Heart right ventricle (tissue), 16 donors: ENCODE measurements around the gene TTR. TPM values are rescaled to one million over a fixed set of nuclear protein-coding genes. Genes with fewer than 3 reads are reported as not detected.

Experiments used
- ATAC-seq, 8 donors: fragments of 200-7000 bp; cut with Tn5 transposase; one replicate each; pipeline ENCODE4 v1.9.1; 2020; ENCODE audit warnings: mild to moderate bottlenecking in 8 of 8, moderate library complexity in 8 of 8, moderate number of reproducible peaks in 1 of 8
- DNase-seq, 2 donors: peaks; one replicate each; pipeline ENCODE4 v3.0.0-alpha.2; 2020
- H3K27ac ChIP-seq, 10 donors: fragments of 200-600 bp; sonication (generic) in 2 of 10; one replicate each; pipeline versions ENCODE4 v1.5.0 to v1.8.0; 2020 to 2022; ENCODE audit warnings: mild to moderate bottlenecking in 3 of 10
- H3K27me3 ChIP-seq, 7 donors: fragments of 200-600 bp; one replicate each; pipeline ENCODE4 v1.8.0; 2021 to 2022; ENCODE audit warnings: mild to moderate bottlenecking in 2 of 7
- H3K36me3 ChIP-seq, 9 donors: fragments of 200-600 bp; sonication (generic) in 1 of 9; one replicate each; pipeline versions ENCODE4 v1.5.0 to v1.8.0; 2020 to 2022; ENCODE audit warnings: mild to moderate bottlenecking in 2 of 9
- H3K4me1 ChIP-seq, 9 donors: fragments of 200-600 bp; sonication (generic) in 1 of 9; one replicate each; pipeline versions ENCODE4 v1.5.0 to v1.8.0; 2020 to 2022; ENCODE audit warnings: mild to moderate bottlenecking in 4 of 9
- H3K4me3 ChIP-seq, 10 donors: fragments of 200-600 bp; sonication (generic) in 2 of 10; one replicate each; pipeline versions ENCODE4 v1.5.0 to v1.8.0; 2020 to 2022; ENCODE audit warnings: mild to moderate bottlenecking in 7 of 10, moderate library complexity in 2 of 10
- H3K9me3 ChIP-seq, 11 donors: fragments of 200-600 bp in 10 of 11; sonication (generic) in 2 of 11; one replicate each; pipeline versions ENCODE4 v1.5.0 to v1.8.0; 2013 to 2022; ENCODE audit warnings: mild to moderate bottlenecking in 2 of 11, control low read depth in 1 of 11, moderate library complexity in 1 of 11
- CTCF ChIP-seq, 9 donors: fragments of 200-600 bp; sonication (generic) in 2 of 9; IDR thresholded peaks; one replicate each; pipeline versions ENCODE4 v1.5.0 to v1.8.0; 2021 to 2022; ENCODE audit warnings: antibody characterized with exemption in 9 of 9, mild to moderate bottlenecking in 5 of 9, moderate library complexity in 1 of 9
- WGBS, 2 donors: extraction: QIAGEN DNeasy Blood & Tissue Kit; methylation state at CpG; one replicate each; pipeline ENCODE4 v1.1.7; 2013; ENCODE audit warnings: inconsistent platforms in 1 of 2; 5-methylcytosine and 5-hydroxymethylcytosine counted together
- intact Hi-C, 10 donors: fragments of 100-400 bp; cut with DNase I; formaldehyde crosslinking; loops; one replicate each; pipeline versions ENCODE4 v1.11.1 to v1.14.2; 2022
- polyA plus RNA-seq, 2 donors: library from polyadenylated mRNA; stranded (reverse); fragments of 200-250 nt; gene quantifications; one replicate each; pipeline ENCODE4 v1.2.3, GENCODE V29; 2013
- total RNA-seq, 10 donors: library from RNA; stranded (reverse); fragmentation: NEBNext Ultra II Directional in 3 of 10; extraction: Animal tissue kit (Norgen Biotek cat#: 25700) in 3 of 10; gene quantifications; one replicate each; pipeline versions ENCODE4 v1.2.1 to v1.2.4, GENCODE V29; 2021 to 2023
- donor health status: Arrhythmogenic right ventricular cardiomyopathy.
- donor health status: ischemic (EF 13 %, LVEDD 7.1; RV severe dilation, severe dysfunction).
- donor health status: healthy with polysubstance abuse.
- donor health status: DM: no; HTN: yes; CAD: no.
- donor health status: DM: no; HTN: no; CAD: no.
- donor health status: ischemic (EF 25% LVEDD 6.9; RV normal size, moderate dysfunction).
- donor health status: ischemic (EF 25% LVEDD 5.7; RV mildly dilated, moderate dysfunction).
- donor health status: healthy.
- donor health status: DM: yes; HTN: yes; CAD: no.
- donor health status: Ischemic cardiomyopathy.
- donor health status: ischemic (EF 35%, LVEDD 5.7; RV mildly dilated, moderate dysfunction).
- donor health status: nonischemic (EF 11% LVEDD 7.7; RV severe dilation, severe dysfunction).
- donor health status: DM: yes; HTN: yes; CAD: no.
- donor health status: PGD.
- donor health status: ischemic (EF 29% LVEDD 5.4; RV normal size, mild dysfunction).
- donor health status: nonischemic (EF 23%, LVEDD 6.1; RV moderate dilation, normal function).

The TTR gene
- total and polyA plus RNA-seq, 12 donors, result 0.46 to 1.6 TPM; not detected in 10

GRCh38 chr18:31557446-31557845, 34.2 kb upstream of the TTR start:
- H3K27me3 ChIP-seq, result peaks cover 0 to 17% (median 0%) of the 10 kb centered on the region in 7 donors
- no peaks in the 10 kb centered on the region for H3K9me3 ChIP-seq
- WGBS, 2 donors, result 98% methylated on average over 3 of the region's 3 CpGs
- no peaks in the 10 kb centered on the region for H3K4me1 ChIP-seq
- intact Hi-C loops, result loop anchor here in 9 of 10 donors (2.0 to 10.0 kb wide), 10 partner anchors 67 to 563 kb away; no protein-coding TSS in a partner anchor
- H3K27ac ChIP-seq, result no peak overlapping the region
- no peak for ATAC-seq
- H3K36me3 ChIP-seq, result no peaks in the 10 kb centered on the region
- no peak overlapping the region for H3K4me3 ChIP-seq
- no peak for DNase-seq
- no peak for TF ChIP-seq CTCF (IDR thresholded peaks at IDR 0.05)

GRCh38 chr18:31558567-31558966, 33.1 kb upstream of the TTR start:
- H3K27me3 ChIP-seq, result peaks cover 0 to 13% (median 0%) of the 10 kb centered on the region in 7 donors
- H3K4me1 ChIP-seq, result peaks cover 0 to 4% (median 0%) of the 10 kb centered on the region in 9 donors
- no peaks in the 10 kb centered on the region for H3K9me3 ChIP-seq
- H3K27ac ChIP-seq, result no peak overlapping the region
- intact Hi-C loops, result loop anchor here in 9 of 10 donors (5.0 to 10.0 kb wide), 9 partner anchors 66 to 564 kb away; no protein-coding TSS in a partner anchor
- TF ChIP-seq CTCF (IDR thresholded peaks at IDR 0.05), result no peak
- H3K4me3 ChIP-seq, result no peak overlapping the region
- ATAC-seq, result no peak
- DNase-seq, result no peak
- WGBS, 2 donors, result 77 to 85% methylated on average over 9 of the region's 9 CpGs
- H3K36me3 ChIP-seq, result no peaks in the 10 kb centered on the region

GRCh38 chr18:31562726-31563125, 29.0 kb upstream of the TTR start:
- no peak for ATAC-seq
- no peak for DNase-seq
- Histone ChIP-seq H3K36me3 (no peaks in the 10 kb centered on the region), H3K4me1 (peaks cover 0 to 4% (median 0%) of the 10 kb centered on the region in 9 donors), H3K9me3 (no peaks in the 10 kb centered on the region), H3K4me3 (no peak overlapping the region), H3K27me3 (peaks cover 0 to 11% (median 0%) of the 10 kb centered on the region in 7 donors), H3K27ac (no peak overlapping the region)
- intact Hi-C loops, result no loop called here
- WGBS, 2 donors, result 27 to 29% methylated on average over 4 of the region's 4 CpGs
- TF ChIP-seq CTCF (IDR thresholded peaks at IDR 0.05), result no peak

- no peak for ATAC-seq
- H3K27ac ChIP-seq, result no peak overlapping the region
- peak in 4 of 9 donors; percentile 11 to 41 (median 28) for TF ChIP-seq CTCF (IDR thresholded peaks at IDR 0.05)
- 0 to 3% methylated on average over 1 of the region's 1 CpG for WGBS, 2 donors
- DNase-seq, result no peak
- H3K36me3 ChIP-seq, result no peaks in the 10 kb centered on the region
- intact Hi-C loops, result no loop called here
- peaks cover 0 to 11% (median 0%) of the 10 kb centered on the region in 7 donors for H3K27me3 ChIP-seq
- no peaks in the 10 kb centered on the region for H3K9me3 ChIP-seq
- H3K4me1 ChIP-seq, result peaks cover 0 to 4% (median 0%) of the 10 kb centered on the region in 9 donors
- no peak overlapping the region for H3K4me3 ChIP-seq
Measured at GRCh38 chr18:31563778-31564177, 27.9 kb upstream of the TTR start.
